GM23338 (cell line): ENCODE data around the gene EPHA6. TPM values are rescaled to one million over a fixed set of nuclear protein-coding genes. Genes with fewer than 3 reads are reported as not detected.
A peak's percentile ranks its signal among the peaks of the same experiment; 100 is the strongest.

Source experiments
- ATAC-seq: fragments of 200-7000 bp; cut with Tn5 transposase; 3 replicates; pipeline ENCODE4 v1.9.1; 2020
- DNase-seq: peaks from one replicate; pipeline ENCODE4 v3.0.0-alpha.2; 2015; ENCODE audit warnings: low spot score
- H2AFZ ChIP-seq: fragments of 200-600 bp; sonication (generic); 2 replicates; pipeline ENCODE4 v1.8.0; 2016; ENCODE audit warnings: antibody characterized with exemption, mild to moderate bottlenecking, moderate library complexity
- H3F3A ChIP-seq: fragments of 200-600 bp; sonication (generic); replicated peaks from 2 replicates; pipeline ENCODE4 v1.8.0; 2017; ENCODE audit warnings: antibody characterized with exemption, mixed run types, low read depth
- H3K27ac ChIP-seq: fragments of 200-600 bp; sonication (generic); 2 replicates; pipeline ENCODE4 v1.6.1; 2016; ENCODE audit warnings: low read depth
- H3K27me3 ChIP-seq: fragments of 200-600 bp; sonication (generic); 2 replicates; pipeline ENCODE4 v1.8.0; 2016; ENCODE audit warnings: mild to moderate bottlenecking, mixed run types, moderate library complexity; ENCODE audit not compliant: insufficient read depth
- H3K36me3 ChIP-seq: fragments of 200-600 bp; sonication (generic); 2 replicates; pipeline ENCODE4 v1.8.0; 2016; ENCODE audit warnings: mild to moderate bottlenecking; ENCODE audit not compliant: insufficient read depth
- H3K4me1 ChIP-seq: fragments of 200-600 bp; sonication (generic); 2 replicates; pipeline ENCODE4 v1.8.0; 2016; ENCODE audit warnings: mild to moderate bottlenecking, moderate library complexity; ENCODE audit not compliant: insufficient read depth
- H3K4me2 ChIP-seq: fragments of 200-600 bp; sonication (generic); 2 replicates; pipeline ENCODE4 v1.7.1; 2017; ENCODE audit warnings: mixed run types
- H3K4me3 ChIP-seq: fragments of 200-600 bp; sonication (generic); 2 replicates; pipeline ENCODE4 v1.6.1; 2016; ENCODE audit warnings: mixed run types
- H3K79me2 ChIP-seq: fragments of 200-600 bp; sonication (generic); replicated peaks from 2 replicates; pipeline ENCODE4 v1.8.0; 2017; ENCODE audit warnings: mild to moderate bottlenecking; ENCODE audit not compliant: insufficient read depth
- H3K9me2 ChIP-seq: fragments of 200-600 bp; sonication (generic); 2 replicates; pipeline ENCODE4 v1.8.0; 2017; ENCODE audit not compliant: insufficient read depth
- H4K20me1 ChIP-seq: fragments of 200-600 bp; sonication (generic); replicated peaks from 2 replicates; pipeline ENCODE4 v1.8.0; 2017; ENCODE audit warnings: mild to moderate bottlenecking; ENCODE audit not compliant: insufficient read depth
- H3K27ac Mint-ChIP-seq: 2 replicates; pipeline ENCODE4 v1.8.0; 2020; ENCODE audit warnings: inconsistent platforms, mild to moderate bottlenecking, moderate library complexity, mixed read lengths
- H3K27me3 Mint-ChIP-seq: 3 replicates; pipeline ENCODE4 v1.8.0; 2022; ENCODE audit warnings: low read depth, mild to moderate bottlenecking, moderate library complexity, mixed read lengths, inconsistent platforms; ENCODE audit not compliant: insufficient read depth, poor library complexity
- H3K36me3 Mint-ChIP-seq: 3 replicates; pipeline ENCODE4 v1.8.0; 2021; ENCODE audit warnings: low read depth, mild to moderate bottlenecking, inconsistent platforms, moderate library complexity, mixed read lengths
- H3K4me1 Mint-ChIP-seq: 3 replicates; pipeline ENCODE4 v1.8.0; 2020; ENCODE audit warnings: mild to moderate bottlenecking, inconsistent platforms, mixed read lengths
- H3K4me3 Mint-ChIP-seq: 3 replicates; pipeline ENCODE4 v1.8.0; 2021; ENCODE audit warnings: moderate library complexity, mild to moderate bottlenecking, inconsistent platforms, mixed read lengths
- H3K9me3 Mint-ChIP-seq: 3 replicates; pipeline ENCODE4 v1.8.0; 2020; ENCODE audit warnings: moderate library complexity, mild to moderate bottlenecking, inconsistent platforms, mixed read lengths
- CREB1 ChIP-seq: fragments of 250-450 bp; sonication (Bioruptor Pico); IDR thresholded peaks from 2 replicates; pipeline ENCODE4 v1.5.0; 2020; ENCODE audit warnings: low read depth, mild to moderate bottlenecking, moderate library complexity
- CTCF ChIP-seq, 2 experiments: fragments of 200-600 bp in 1 of 2; sonication (generic) in 1 of 2; conservative IDR thresholded peaks; 2 replicates each; pipeline versions ENCODE4 v1.5.1 to v1.6.1; 2016 to 2017; ENCODE audit warnings: antibody characterized with exemption in 2 of 2, low read depth in 2 of 2, mild to moderate bottlenecking in 2 of 2, moderate library complexity in 1 of 2
- EZH2 ChIP-seq: fragments of 200-600 bp; sonication (generic); IDR thresholded peaks from one replicate; pipeline ENCODE4 v1.8.0; 2017; ENCODE audit warnings: antibody characterized with exemption, mild to moderate bottlenecking, low read depth; ENCODE audit not compliant: unreplicated experiment
- EZH2phosphoT487 ChIP-seq: fragments of 200-600 bp; sonication (generic); IDR thresholded peaks from one replicate; pipeline ENCODE4 v1.8.1; 2018; ENCODE audit warnings: antibody characterized with exemption; ENCODE audit not compliant: unreplicated experiment
- JUNB ChIP-seq: IDR thresholded peaks from one replicate; pipeline ENCODE4 v1.6.1; 2016; ENCODE audit warnings: antibody characterized with exemption; ENCODE audit not compliant: unreplicated experiment
- NANOG ChIP-seq: IDR thresholded peaks from 2 replicates; pipeline ENCODE4 v1.6.1; 2016; ENCODE audit warnings: antibody characterized with exemption, borderline replicate concordance
- POLR2AphosphoS5 ChIP-seq: IDR thresholded peaks from 2 replicates; pipeline ENCODE4 v1.6.1; 2016; ENCODE audit warnings: antibody characterized with exemption, low read depth
- STAT1 ChIP-seq: IDR thresholded peaks from one replicate; pipeline ENCODE4 v1.6.1; 2016; ENCODE audit warnings: antibody characterized with exemption; ENCODE audit not compliant: unreplicated experiment
- ZNF114 ChIP-seq: fragments of 250-450 bp; sonication (Bioruptor Pico); IDR thresholded peaks from 2 replicates; pipeline ENCODE4 v1.5.0; 2020; ENCODE audit warnings: mild to moderate bottlenecking, moderate library complexity
- ZNF462 ChIP-seq: fragments of 250-450 bp; sonication (Bioruptor Pico); IDR thresholded peaks from 2 replicates; pipeline ENCODE4 v1.5.0; 2020; ENCODE audit warnings: mild to moderate bottlenecking, moderate library complexity
- polyA plus RNA-seq: library from polyadenylated mRNA; unstranded; fragments of >200 nt; fragmentation: Nextera tagmentation; extraction: Ambion mirVana; gene quantifications from 2 replicates; pipeline ENCODE4 v1.2.1, GENCODE V29; 2016
- total RNA-seq: library from RNA; depleted of rRNA; stranded (reverse); fragments of >200 nt; shearing (Covaris generic); gene quantifications from 2 replicates; pipeline ENCODE4 v1.2.3, GENCODE V29; 2014
- TF ChIP-seq, protein P1 (sequence below): IDR thresholded peaks from one replicate; pipeline ENCODE4 v1.6.1; 2018; ENCODE audit warnings: antibody characterized with exemption; ENCODE audit not compliant: unreplicated experiment

Gene EPHA6
- total and polyA plus RNA-seq, 2 experiments from 2014 or later = 0.37 to 2.6 TPM

DNA sequence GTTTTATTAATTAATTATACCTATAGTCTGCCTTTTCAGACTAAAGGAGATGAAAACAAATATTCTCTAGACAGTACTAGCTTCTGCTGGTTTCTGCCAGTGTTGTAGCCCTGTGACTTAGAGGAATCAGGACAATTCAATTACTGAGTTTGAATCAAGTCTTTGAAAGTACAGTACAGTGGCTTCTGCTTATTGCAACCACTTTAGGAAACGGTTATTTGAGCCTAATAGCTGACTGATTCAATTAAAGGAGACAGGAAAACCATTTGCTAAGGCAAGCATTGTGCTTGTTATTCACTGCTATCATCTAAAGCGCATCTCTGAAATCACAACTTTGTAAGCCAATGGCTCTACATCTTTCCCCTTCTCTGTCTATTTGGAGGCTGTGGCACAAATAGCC is 860.1 kb downstream of the EPHA6 start:
- H2AFZ ChIP-seq = 0 out of 2 replicates have a peak overlapping the region, but pooled peaks have one; percentile 9
- Mint-ChIP-seq H3K27ac (no peak overlapping the region), H3K4me3 (no peak overlapping the region), H3K9me3 (no peaks in the 10 kb centered on the region), H3K36me3 (no peaks in the 10 kb centered on the region), H3K4me1 (peaks cover 5% of the 10 kb centered on the region; the same call in 2 of the 3 replicates), H3K27me3 (no peaks in the 10 kb centered on the region)
- no peak overlapping the region for H3K4me2 ChIP-seq
- H3K4me3 ChIP-seq = no peak overlapping the region
- no peaks in the 10 kb centered on the region for H3K9me2 ChIP-seq
- H3K27me3 ChIP-seq = no peaks in the 10 kb centered on the region
- no peaks in the 10 kb centered on the region for H3K36me3 ChIP-seq
- ATAC-seq (no peak), DNase-seq (no peak)
- H4K20me1 ChIP-seq = no peaks in the 10 kb centered on the region
- no peak for TF ChIP-seq STAT1
- TF ChIP-seq EZH2phosphoT487 = no peak
- no peak for TF ChIP-seq NANOG
- no peaks in the 10 kb centered on the region for H3K4me1 ChIP-seq
- no peak overlapping the region for H3K27ac ChIP-seq
- H3F3A ChIP-seq = no peaks in the 10 kb centered on the region
- no peaks in the 10 kb centered on the region for H3K79me2 ChIP-seq

DNA sequence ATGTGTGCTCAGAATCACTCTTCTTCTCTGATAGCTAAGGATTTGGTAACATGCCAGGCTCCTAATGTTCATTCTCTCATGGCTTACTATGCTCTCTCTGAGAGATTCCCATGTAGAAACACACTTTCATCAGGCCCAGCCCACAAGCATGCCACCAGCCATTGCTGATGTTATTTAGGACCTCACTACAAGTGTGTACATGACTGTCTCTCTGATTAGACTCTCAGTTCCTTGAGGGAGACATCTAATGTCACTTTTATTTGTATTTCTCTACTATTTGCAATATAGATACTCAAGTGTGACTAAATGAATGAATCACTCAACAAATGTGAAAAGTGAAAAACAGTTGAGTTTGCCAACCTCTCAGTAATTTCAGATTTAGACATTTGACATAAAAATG is 865.8 kb downstream of the EPHA6 start:
- H2AFZ ChIP-seq = peak overlapping the region; percentile 19; the same call in 1 of the 2 replicates
- Mint-ChIP-seq H3K27me3 (no peaks in the 10 kb centered on the region), H3K4me3 (no peak overlapping the region), H3K36me3 (no peaks in the 10 kb centered on the region), H3K9me3 (no peaks in the 10 kb centered on the region), H3K4me1 (no peaks in the 10 kb centered on the region), H3K27ac (no peak overlapping the region)
- no peak for ATAC-seq
- H3K79me2 ChIP-seq = no peaks in the 10 kb centered on the region
- H3K4me3 ChIP-seq = no peak overlapping the region
- DNase-seq = no peak
- no peaks in the 10 kb centered on the region for H4K20me1 ChIP-seq
- H3K36me3 ChIP-seq = no peaks in the 10 kb centered on the region
- H3K9me2 ChIP-seq = no peaks in the 10 kb centered on the region
- no peak overlapping the region for H3K4me2 ChIP-seq
- no peaks in the 10 kb centered on the region for H3K27me3 ChIP-seq
- H3F3A ChIP-seq = no peaks in the 10 kb centered on the region
- no peak overlapping the region for H3K27ac ChIP-seq
- H3K4me1 ChIP-seq = no peaks in the 10 kb centered on the region
- TF ChIP-seq ZNF114 (no peak), NANOG (no peak), CREB1 (CRISPR knock-in tag) (no peak), POLR2AphosphoS5 (no peak), STAT1 (no peak), EZH2 (no peak), ZNF462 (no peak), EZH2phosphoT487 (no peak), CTCF (conservative IDR thresholded peaks at IDR 0.05; ENCODE audit: low read depth in 2 of 2) (no peak), JUNB (no peak)
- TF ChIP-seq, protein P1, sequence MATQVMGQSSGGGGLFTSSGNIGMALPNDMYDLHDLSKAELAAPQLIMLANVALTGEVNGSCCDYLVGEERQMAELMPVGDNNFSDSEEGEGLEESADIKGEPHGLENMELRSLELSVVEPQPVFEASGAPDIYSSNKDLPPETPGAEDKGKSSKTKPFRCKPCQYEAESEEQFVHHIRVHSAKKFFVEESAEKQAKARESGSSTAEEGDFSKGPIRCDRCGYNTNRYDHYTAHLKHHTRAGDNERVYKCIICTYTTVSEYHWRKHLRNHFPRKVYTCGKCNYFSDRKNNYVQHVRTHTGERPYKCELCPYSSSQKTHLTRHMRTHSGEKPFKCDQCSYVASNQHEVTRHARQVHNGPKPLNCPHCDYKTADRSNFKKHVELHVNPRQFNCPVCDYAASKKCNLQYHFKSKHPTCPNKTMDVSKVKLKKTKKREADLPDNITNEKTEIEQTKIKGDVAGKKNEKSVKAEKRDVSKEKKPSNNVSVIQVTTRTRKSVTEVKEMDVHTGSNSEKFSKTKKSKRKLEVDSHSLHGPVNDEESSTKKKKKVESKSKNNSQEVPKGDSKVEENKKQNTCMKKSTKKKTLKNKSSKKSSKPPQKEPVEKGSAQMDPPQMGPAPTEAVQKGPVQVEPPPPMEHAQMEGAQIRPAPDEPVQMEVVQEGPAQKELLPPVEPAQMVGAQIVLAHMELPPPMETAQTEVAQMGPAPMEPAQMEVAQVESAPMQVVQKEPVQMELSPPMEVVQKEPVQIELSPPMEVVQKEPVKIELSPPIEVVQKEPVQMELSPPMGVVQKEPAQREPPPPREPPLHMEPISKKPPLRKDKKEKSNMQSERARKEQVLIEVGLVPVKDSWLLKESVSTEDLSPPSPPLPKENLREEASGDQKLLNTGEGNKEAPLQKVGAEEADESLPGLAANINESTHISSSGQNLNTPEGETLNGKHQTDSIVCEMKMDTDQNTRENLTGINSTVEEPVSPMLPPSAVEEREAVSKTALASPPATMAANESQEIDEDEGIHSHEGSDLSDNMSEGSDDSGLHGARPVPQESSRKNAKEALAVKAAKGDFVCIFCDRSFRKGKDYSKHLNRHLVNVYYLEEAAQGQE = no peak
